ENCODE data around the gene TLE3.

The TLE3 gene

DNA sequence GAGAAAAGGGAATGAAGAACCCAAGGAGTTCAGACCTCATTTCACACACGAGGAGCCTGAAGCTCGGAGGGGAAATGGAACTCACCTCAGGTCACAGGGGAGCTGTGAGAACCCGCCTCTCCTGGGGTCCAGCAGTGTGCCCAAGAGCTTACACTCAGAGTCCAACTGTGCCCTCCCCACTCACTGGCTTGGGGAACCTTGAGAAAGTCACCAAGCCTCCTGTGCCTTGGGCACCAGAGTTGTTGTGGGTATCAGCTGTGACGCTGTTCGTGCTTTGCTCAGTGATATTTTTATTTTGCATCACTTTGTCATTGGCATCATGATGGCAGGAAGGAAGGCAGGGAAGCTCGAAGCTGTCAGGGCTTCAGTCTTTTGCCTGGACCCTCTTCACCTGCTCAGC is 83.4 kb downstream of the TLE3 start:
- no peak overlapping the region for H3K4me3 ChIP-seq (ENCODE audit: control insufficient read depth, low read depth, low read length)
- TF ChIP-seq, protein P1, sequence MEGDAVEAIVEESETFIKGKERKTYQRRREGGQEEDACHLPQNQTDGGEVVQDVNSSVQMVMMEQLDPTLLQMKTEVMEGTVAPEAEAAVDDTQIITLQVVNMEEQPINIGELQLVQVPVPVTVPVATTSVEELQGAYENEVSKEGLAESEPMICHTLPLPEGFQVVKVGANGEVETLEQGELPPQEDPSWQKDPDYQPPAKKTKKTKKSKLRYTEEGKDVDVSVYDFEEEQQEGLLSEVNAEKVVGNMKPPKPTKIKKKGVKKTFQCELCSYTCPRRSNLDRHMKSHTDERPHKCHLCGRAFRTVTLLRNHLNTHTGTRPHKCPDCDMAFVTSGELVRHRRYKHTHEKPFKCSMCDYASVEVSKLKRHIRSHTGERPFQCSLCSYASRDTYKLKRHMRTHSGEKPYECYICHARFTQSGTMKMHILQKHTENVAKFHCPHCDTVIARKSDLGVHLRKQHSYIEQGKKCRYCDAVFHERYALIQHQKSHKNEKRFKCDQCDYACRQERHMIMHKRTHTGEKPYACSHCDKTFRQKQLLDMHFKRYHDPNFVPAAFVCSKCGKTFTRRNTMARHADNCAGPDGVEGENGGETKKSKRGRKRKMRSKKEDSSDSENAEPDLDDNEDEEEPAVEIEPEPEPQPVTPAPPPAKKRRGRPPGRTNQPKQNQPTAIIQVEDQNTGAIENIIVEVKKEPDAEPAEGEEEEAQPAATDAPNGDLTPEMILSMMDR (conservative IDR thresholded peaks at IDR 0.05; ENCODE audit: control insufficient read depth, insufficient read depth, low read depth, low read length) = no peak
- no peak for DNase-seq (ENCODE audit: low read depth)

DNA sequence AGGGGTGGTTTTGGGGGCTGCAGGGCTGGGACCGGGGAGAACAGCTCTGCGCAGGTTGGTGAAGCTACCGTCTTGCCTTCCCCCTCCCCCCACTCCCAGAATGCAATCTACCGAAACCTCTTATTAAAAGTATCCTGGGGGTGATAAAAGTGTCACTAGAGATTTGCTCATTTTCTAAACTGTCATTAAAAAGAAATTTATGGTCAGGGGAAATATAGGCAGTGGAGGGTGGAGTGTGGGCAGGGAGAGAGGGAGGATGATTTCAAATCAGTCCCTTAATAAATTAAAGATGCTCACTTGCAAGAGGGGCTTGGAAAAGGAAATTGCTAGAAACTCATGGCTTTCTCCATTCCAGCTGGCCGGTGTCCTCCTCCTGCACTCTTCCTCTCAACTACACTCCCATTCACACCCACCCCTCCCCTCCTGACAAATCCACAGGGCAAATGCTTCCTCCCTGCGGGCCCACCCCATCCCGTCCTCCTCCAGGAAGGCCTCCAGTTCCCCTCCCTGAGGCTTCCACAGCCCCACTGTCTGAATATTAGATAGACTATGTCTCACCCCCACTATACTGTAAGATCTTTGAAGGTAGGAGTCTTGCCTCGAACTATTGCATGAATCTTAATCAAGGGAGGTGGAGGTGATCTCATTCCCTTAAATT is 83.9 kb downstream of the TLE3 start:
- no peak for DNase-seq (ENCODE audit: low read depth)
- no peak overlapping the region for H3K4me3 ChIP-seq (ENCODE audit: control insufficient read depth, low read depth, low read length)
- TF ChIP-seq, protein P1 (conservative IDR thresholded peaks at IDR 0.05; ENCODE audit: control insufficient read depth, insufficient read depth, low read depth, low read length) = no peak

DNA sequence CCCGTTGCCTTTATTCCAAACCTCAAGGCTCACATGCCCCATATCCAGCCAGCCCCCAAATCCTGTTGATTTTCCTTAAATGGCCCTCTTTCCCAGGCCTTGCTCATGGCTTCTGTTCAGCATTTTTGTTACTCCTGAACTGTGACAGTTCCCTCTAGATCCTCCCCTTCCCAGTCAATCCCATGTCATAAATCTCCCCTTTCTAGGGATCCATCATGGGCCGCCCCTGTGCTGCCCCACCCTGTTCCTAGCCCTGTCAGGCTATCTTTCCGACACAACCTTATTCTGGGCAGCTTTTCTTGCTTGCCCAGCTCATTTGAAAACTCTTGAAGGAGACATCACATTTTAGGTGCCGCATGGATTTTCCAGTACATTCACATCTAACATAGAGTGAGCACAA is 84.8 kb downstream of the TLE3 start:
- H3K4me3 ChIP-seq (ENCODE audit: control insufficient read depth, low read depth, low read length) = no peak overlapping the region
- TF ChIP-seq, protein P1 (conservative IDR thresholded peaks at IDR 0.05; ENCODE audit: control insufficient read depth, insufficient read depth, low read depth, low read length) = no peak
- no peak for DNase-seq (ENCODE audit: low read depth)

DNA sequence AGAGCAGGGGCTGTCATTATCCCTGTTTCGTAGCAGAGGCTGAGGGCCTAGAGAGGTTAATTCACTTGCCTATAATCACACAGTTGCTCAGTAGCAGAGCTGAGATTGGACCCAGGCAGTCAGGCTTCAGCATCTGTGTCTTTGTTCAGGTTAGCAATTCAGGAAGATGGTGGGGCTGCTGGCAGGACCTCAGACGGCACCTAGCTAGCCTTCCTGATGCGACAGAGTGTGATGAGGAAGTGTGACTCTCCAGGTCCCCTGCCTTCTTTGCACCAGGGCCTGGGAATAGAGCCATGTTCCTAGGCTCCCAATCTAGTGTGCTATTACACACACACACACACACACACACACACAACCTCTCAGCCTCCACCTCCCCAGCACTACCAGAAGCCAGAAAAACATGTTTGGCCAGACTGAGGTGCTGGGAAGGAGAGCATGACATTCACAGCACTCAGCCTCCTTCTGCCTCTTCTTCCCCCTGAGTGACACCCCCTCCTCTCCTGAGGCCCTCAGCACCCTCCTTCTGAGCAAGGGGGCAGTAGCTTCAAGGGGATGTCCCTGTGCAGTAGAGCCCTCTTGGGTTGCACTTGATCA is 88.9 kb downstream of the TLE3 start:
- no peak for DNase-seq (ENCODE audit: low read depth)
- TF ChIP-seq, protein P1 (conservative IDR thresholded peaks at IDR 0.05; ENCODE audit: control insufficient read depth, insufficient read depth, low read depth, low read length) = no peak
- no peak overlapping the region for H3K4me3 ChIP-seq (ENCODE audit: control insufficient read depth, low read depth, low read length)

DNA sequence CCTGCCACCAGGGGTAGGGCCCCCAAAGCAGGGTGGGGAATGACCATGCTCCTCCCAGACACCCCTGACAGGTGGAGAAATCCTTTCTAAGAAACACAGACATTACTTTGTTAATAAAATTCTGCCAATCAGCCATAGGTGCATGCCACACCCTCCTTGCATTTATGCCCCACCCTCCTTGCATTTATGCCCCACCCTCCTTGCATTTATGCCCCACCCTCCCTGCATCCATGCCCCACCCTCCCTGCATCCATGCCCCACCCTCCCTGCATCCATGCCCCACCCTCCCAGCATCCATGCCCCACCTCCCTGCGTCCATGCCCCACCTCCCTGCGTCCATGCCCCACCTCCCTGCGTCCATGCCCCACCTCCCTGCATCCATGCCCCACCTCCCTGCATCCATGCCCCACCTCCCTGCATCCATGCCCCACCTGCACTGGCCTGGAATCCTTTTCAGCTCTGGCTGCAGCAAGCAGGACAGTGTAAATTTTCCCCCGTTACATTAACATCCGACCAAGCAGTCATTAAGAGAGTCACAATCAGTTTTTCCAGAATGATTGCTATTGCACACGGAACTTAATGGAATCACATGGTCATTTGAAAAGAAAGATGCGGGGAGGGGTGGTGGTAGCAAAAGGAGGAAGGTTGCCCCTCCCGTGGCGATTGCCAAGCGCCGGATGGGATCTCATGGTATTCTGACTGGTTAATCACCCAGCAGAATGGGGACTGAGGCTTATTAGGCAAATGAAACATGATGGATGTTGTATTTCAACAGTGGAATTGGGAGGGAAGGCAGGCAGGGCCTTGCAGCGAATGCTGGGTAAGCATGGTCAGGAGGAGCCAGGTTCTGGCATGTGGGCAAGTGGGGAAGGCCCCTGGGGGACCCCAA is 91.2 kb downstream of the TLE3 start:
- no peak overlapping the region for H3K4me3 ChIP-seq (ENCODE audit: control insufficient read depth, low read depth, low read length)
- no peak for DNase-seq (ENCODE audit: low read depth)
- TF ChIP-seq, protein P1 (conservative IDR thresholded peaks at IDR 0.05; ENCODE audit: control insufficient read depth, insufficient read depth, low read depth, low read length) = no peak

DNA sequence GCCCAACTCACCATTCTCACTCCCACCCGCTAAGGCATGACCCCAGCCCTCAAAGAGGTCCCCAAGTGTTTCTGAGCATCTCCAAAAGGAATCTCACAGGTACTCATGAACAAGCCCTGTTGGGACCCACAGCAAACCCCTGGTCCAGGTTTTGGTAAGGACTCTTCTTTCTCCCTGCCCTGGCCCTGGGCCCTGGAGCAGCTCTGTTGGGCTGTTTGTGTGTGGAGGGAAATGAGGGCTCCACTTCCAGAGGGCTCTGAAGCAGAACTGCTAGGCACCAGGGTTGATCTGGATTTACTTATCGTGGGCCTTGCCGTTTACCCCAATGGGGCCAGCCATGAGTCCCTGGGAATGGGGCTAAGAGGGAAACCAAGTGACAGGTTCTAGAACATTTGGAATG is 92.9 kb downstream of the TLE3 start:
- no peak for DNase-seq (ENCODE audit: low read depth)
- H3K4me3 ChIP-seq (ENCODE audit: control insufficient read depth, low read depth, low read length) = no peak overlapping the region
- TF ChIP-seq, protein P1 (conservative IDR thresholded peaks at IDR 0.05; ENCODE audit: control insufficient read depth, insufficient read depth, low read depth, low read length) = no peak

Data from fibroblast of mammary gland (primary cell).